Natural killer cell treated with Interleukin-12 subunit alpha and Interleukin-12 subunit beta and Interleukin-15 and Interleukin-18, amount 100 ng/mL, for 72 hours (primary cell): Measurements from ENCODE around the gene RLF. TPM values are rescaled to one million over a fixed set of nuclear protein-coding genes. Genes with fewer than 3 reads are reported as not detected.

Source experiments
- ATAC-seq, 2 donors: fragments of 150-1000 bp; cut with Tn5 transposase in 1 of 2; sonication (Bioruptor Pico), chemical (Tn5 transposase) in 1 of 2; 2 replicates each; pipeline ENCODE4 v1.10.0; 2021
- DNase-seq: peaks from one replicate; pipeline ENCODE4 v3.0.0; 2022; ENCODE audit warnings: low spot score
- H3K27ac Mint-ChIP-seq, 2 donors: 1 replicate in 1 of 2; 2 replicates in 1 of 2; pipeline ENCODE4 v1.8.0; 2022; ENCODE audit warnings: mixed read lengths in 2 of 2, mild to moderate bottlenecking in 1 of 2, moderate library complexity in 1 of 2
- H3K27me3 Mint-ChIP-seq, 2 donors: 1 replicate in 1 of 2; 2 replicates in 1 of 2; pipeline ENCODE4 v1.8.0; 2022; ENCODE audit warnings: mixed read lengths in 2 of 2
- H3K36me3 Mint-ChIP-seq: one replicate; pipeline ENCODE4 v1.8.0; 2022; ENCODE audit warnings: mixed read lengths
- H3K4me1 Mint-ChIP-seq, 2 donors: 1 replicate in 1 of 2; 2 replicates in 1 of 2; pipeline ENCODE4 v1.8.0; 2022; ENCODE audit warnings: low read depth in 2 of 2, mixed read lengths in 2 of 2, mild to moderate bottlenecking in 1 of 2
- H3K4me3 Mint-ChIP-seq: one replicate; pipeline ENCODE4 v1.8.0; 2022; ENCODE audit warnings: mixed read lengths
- H3K9me3 Mint-ChIP-seq: 2 replicates; pipeline ENCODE4 v1.8.0; 2022; ENCODE audit warnings: mixed read lengths
- total RNA-seq, 2 donors: library from RNA; stranded (reverse); gene quantifications; one replicate each; pipeline ENCODE4 v1.2.3, GENCODE V29; 2022

RLF gene
- total RNA-seq, 2 donors from 2014 or later: 19.5 to 24.5 TPM

DNA sequence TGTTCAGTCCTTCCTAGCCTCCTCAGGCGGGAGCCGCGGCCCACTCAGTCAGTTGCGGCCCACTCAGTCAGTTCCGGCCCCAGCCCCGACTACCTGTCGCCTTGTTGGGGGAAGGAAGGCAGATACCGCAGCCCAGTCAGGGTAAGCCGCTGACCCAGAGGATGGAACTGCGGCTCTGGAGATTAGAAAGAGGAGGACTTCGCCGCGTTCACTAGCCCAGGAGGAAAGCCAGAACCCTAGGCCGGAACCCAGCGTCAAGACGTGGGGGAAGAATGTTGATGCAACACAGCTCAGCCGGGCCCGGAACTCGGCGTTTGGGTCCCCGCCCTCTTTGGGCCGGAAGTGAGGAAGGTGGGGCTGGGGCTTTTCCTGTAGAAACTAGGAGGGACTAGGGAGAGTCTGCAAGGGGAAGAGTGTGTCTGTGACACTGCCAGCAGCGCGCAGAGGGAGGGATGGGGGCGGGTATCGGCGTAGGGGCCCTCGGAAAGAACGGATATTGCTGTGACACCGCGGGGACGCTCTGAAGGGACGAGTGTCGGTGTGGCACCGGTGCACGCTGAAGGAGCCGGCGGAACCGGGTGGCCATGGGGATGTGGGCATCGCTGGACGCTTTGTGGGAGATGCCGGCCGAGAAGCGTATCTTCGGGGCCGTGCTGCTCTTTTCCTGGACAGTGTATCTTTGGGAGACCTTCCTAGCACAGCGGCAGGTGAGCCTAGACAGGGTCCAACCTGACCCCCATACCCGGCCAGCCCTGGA lies 96.7 kb downstream of the RLF start, which contains the start of gene ZMPSTE24:
Gene ZMPSTE24, plus strand, starts transcription at position 549 of the 757 bp plus-strand sequence. Its CDS starts 36 bp downstream, at position 585.
- H3K36me3 Mint-ChIP-seq: peaks cover 26% of the 10 kb centered on the region
- no peaks in the 10 kb centered on the region for H3K9me3 Mint-ChIP-seq
- no peaks in the 10 kb centered on the region for H3K27me3 Mint-ChIP-seq
- DNase-seq (peak; percentile 97), ATAC-seq (peak; percentile 98 to 99)
- H3K4me3 Mint-ChIP-seq: peak within 1 kb of the TSS; percentile 97
- H3K27ac Mint-ChIP-seq: peak within 1 kb of the TSS; percentile 99
- peaks cover 18 to 22% of the 10 kb centered on the region in 2 donors for H3K4me1 Mint-ChIP-seq

DNA sequence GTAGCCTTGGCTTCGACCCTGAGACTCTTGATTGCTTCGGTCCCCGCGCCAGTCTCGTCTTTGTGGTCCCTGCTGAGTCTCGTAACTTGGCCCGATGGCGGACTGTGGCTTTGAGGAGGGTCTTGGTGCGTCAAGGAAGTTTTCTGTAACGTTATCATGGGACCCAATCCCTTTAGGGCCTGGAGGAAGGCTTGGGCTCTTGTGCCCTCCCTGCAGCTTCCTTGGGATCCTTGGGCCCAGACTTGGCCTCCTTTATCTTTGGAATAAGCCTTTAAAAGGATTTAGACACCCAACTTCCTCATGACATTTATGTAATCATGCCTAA lies 97.2 kb downstream of the RLF start:
- peak overlapping the region; percentile 99 for H3K27ac Mint-ChIP-seq
- H3K36me3 Mint-ChIP-seq: peaks cover 31% of the 10 kb centered on the region
- H3K27me3 Mint-ChIP-seq: no peaks in the 10 kb centered on the region
- DNase-seq: no peak
- H3K4me1 Mint-ChIP-seq: peaks cover 24% of the 10 kb centered on the region in 2 donors
- H3K9me3 Mint-ChIP-seq: no peaks in the 10 kb centered on the region
- ATAC-seq: no peak
- H3K4me3 Mint-ChIP-seq: peak overlapping the region; percentile 97

GRCh38 chr1:40264354-40264781 lies 103.2 kb downstream of the RLF start:
- Mint-ChIP-seq H3K27ac (no peak overlapping the region), H3K9me3 (no peaks in the 10 kb centered on the region), H3K4me1 (peaks cover 9 to 12% of the 10 kb centered on the region in 2 donors), H3K27me3 (no peaks in the 10 kb centered on the region), H3K4me3 (no peak overlapping the region), H3K36me3 (peaks cover 31% of the 10 kb centered on the region)
- DNase-seq (no peak), ATAC-seq (peak in 1 of 2 donors; percentile 36)

- H3K9me3 Mint-ChIP-seq: no peaks in the 10 kb centered on the region
- peaks cover 35% of the 10 kb centered on the region for H3K36me3 Mint-ChIP-seq
- ATAC-seq: no peak
- no peak for DNase-seq
- no peaks in the 10 kb centered on the region for H3K27me3 Mint-ChIP-seq
- H3K4me1 Mint-ChIP-seq: peaks cover 11 to 20% of the 10 kb centered on the region in 2 donors
- H3K4me3 Mint-ChIP-seq: no peak overlapping the region
- H3K27ac Mint-ChIP-seq: no peak overlapping the region
Measured at GRCh38 chr1:40265298-40265697, 104.1 kb downstream of the RLF start.

DNA sequence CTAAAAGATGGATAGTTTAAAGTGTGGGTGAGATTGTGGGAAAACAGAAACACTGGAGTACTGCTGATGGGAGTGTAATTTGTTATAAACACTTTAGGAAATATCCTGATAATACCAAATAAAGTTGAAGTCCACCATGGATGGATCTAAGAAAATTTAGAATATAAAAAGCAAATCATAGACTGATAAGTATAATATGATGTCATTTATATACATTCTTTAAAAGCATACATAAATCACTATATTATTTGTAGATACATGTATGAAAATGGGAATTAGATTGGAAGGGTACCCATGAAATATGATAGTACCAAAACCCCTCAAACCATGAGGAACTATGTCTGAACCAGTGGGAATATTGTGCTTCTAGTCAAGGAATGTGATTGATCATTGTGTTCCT lies 104.7 kb downstream of the RLF start:
- Mint-ChIP-seq H3K27ac (no peak overlapping the region), H3K4me1 (peaks cover 15 to 26% of the 10 kb centered on the region in 2 donors)
- no peak for DNase-seq

DNA sequence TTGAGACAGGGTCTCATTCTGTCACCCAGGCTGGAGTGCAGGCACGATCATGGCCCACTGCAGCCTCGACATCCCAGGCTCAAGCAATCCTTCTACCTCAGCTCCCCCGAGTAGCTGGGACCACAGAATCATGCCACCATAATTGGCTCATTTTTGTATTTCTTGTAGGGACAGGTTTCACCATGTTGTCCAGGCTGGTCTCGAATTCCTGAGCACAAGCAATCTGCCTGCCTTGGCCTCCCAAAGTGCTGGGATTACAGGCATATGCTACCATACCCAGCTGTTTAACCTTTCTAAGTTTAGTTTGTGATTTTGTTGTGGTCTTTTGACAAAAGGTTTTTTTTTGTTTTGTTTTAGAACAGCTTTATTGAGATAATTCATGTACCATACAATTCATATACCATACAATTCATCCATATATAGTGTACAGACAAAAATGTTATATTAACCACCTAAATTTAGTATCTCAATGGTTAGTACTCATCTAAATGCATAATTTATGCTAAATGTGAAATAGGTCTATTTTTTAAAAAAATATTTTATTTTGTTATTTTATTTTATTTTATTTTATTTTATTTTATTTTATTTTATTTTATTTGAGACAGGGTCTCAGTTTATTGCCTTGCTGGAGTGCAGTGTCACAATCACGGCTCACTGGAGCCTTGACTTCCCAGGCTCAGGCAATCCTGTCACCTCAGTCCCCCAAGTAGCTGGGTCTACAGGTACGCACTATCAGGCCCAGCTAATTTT lies 105.8 kb downstream of the RLF start:
- H3K27ac Mint-ChIP-seq: no peak overlapping the region
- H3K9me3 Mint-ChIP-seq: no peaks in the 10 kb centered on the region
- peaks cover 32% of the 10 kb centered on the region for H3K36me3 Mint-ChIP-seq
- peaks cover 15 to 26% of the 10 kb centered on the region in 2 donors for H3K4me1 Mint-ChIP-seq
- no peak overlapping the region for H3K4me3 Mint-ChIP-seq
- DNase-seq (no peak), ATAC-seq (no peak)
- no peaks in the 10 kb centered on the region for H3K27me3 Mint-ChIP-seq

More for the DNA sequence above, 104.7 kb downstream of the RLF start:
- Mint-ChIP-seq H3K4me3 (no peak overlapping the region), H3K36me3 (peaks cover 34% of the 10 kb centered on the region), H3K9me3 (no peaks in the 10 kb centered on the region), H3K27me3 (no peaks in the 10 kb centered on the region)
- ATAC-seq: no peak

- no peak for ATAC-seq
- no peak for DNase-seq
- H3K9me3 Mint-ChIP-seq: no peaks in the 10 kb centered on the region
- H3K4me3 Mint-ChIP-seq: no peak overlapping the region
- peaks cover 13 to 27% of the 10 kb centered on the region in 2 donors for H3K4me1 Mint-ChIP-seq
- peaks cover 32% of the 10 kb centered on the region for H3K36me3 Mint-ChIP-seq
- H3K27ac Mint-ChIP-seq: no peak overlapping the region
- no peaks in the 10 kb centered on the region for H3K27me3 Mint-ChIP-seq
Measured at GRCh38 chr1:40267767-40268187, 106.6 kb downstream of the RLF start.

DNA sequence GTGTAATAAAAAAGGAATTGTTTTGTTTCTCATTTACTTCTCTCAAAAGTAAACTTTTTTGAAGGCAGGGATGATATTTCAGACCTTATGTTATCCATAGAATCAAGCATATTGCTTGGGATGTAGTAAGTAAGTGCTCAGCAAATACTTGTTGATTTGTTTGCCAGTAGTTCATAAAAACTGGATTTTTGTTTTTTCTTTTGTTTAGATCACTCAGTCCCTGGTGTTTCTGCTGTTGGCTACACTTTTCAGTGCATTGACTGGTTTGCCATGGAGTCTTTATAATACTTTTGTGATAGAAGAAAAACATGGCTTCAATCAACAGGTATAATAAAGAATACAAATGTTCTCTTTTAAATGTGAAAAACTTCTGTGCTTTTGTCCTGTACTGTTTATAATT lies 107.0 kb downstream of the RLF start:
- Mint-ChIP-seq H3K27ac (no peak overlapping the region), H3K4me1 (peaks cover 12 to 26% of the 10 kb centered on the region in 2 donors), H3K4me3 (no peak overlapping the region), H3K9me3 (no peaks in the 10 kb centered on the region), H3K36me3 (peaks cover 30% of the 10 kb centered on the region), H3K27me3 (no peaks in the 10 kb centered on the region)
- ATAC-seq (no peak), DNase-seq (no peak)

GRCh38 chr1:40270152-40270834 lies 109.1 kb downstream of the RLF start:
- DNase-seq (no peak), ATAC-seq (peak; percentile 75 to 95)
- H3K36me3 Mint-ChIP-seq: peaks cover 32% of the 10 kb centered on the region
- H3K27me3 Mint-ChIP-seq: no peaks in the 10 kb centered on the region
- H3K4me1 Mint-ChIP-seq: peaks cover 18 to 30% of the 10 kb centered on the region in 2 donors
- no peaks in the 10 kb centered on the region for H3K9me3 Mint-ChIP-seq
- peak overlapping the region; percentile 73 to 85 for H3K27ac Mint-ChIP-seq
- peak overlapping the region; percentile 81 for H3K4me3 Mint-ChIP-seq

DNA sequence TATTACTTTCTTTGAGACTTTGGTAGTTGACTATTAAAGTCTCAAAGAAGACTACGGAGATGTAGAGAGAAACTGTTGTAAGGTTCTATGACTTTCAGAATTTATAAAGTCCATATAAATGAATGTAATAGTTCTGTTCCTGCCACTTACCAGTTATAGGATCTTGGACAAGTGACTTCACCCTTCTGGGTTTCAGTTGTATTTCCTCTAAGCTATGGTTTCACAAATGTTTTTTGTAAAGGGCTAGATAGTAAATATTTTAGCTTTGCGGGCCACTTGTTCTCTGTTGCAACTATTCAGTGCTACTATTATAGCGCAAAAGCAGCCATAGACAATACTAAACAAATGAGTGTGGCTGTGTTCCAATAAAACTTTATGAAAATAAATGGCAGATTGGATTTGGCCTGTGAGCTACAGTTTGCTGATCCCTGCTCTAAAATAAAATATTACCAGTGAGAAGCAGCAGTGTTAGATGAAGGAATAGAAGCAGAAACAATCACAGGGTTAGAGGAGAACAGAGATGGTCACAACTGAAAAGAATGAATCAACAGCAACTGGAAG lies 111.5 kb downstream of the RLF start:
- DNase-seq: no peak
- H3K27ac Mint-ChIP-seq: peak overlapping the region; percentile 18 to 84
- ATAC-seq: no peak
- no peaks in the 10 kb centered on the region for H3K27me3 Mint-ChIP-seq
- H3K4me1 Mint-ChIP-seq: peaks cover 18 to 35% of the 10 kb centered on the region in 2 donors
- H3K9me3 Mint-ChIP-seq: no peaks in the 10 kb centered on the region
- peaks cover 38% of the 10 kb centered on the region for H3K36me3 Mint-ChIP-seq
- peak overlapping the region; percentile 21 for H3K4me3 Mint-ChIP-seq

DNA sequence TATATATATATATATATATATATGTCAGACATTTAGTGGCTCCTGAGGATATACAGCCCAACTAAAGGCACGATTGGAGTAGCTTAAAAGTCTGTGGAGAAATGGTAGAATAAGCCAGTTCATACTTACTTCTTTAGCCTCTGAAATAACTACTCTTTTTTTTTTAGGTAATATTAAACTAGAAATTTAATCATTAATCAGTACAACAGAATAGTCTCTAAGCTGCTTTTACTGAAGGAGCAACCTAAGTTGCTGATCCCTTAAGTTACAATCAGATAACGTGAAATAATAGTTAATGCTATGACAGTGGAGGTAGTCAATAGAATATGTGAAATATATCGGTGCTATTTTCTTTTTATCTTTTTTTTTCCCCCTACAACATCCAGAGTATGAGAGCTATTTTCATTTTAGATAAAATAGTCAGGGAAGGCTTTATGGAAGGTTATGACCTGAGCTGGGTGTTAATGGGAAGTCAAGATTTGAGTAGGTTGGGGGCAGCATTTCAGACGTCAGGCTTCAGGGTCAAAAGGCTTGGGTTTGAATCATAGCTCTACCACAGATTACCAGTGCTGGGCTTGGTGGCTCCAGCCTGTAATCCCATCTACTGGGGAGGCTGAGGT lies 112.5 kb downstream of the RLF start:
- Mint-ChIP-seq H3K4me3 (no peak overlapping the region), H3K27me3 (no peaks in the 10 kb centered on the region), H3K36me3 (peaks cover 38% of the 10 kb centered on the region), H3K27ac (no peak overlapping the region), H3K4me1 (peaks cover 18 to 35% of the 10 kb centered on the region in 2 donors), H3K9me3 (no peaks in the 10 kb centered on the region)
- ATAC-seq: no peak
- no peak for DNase-seq

DNA sequence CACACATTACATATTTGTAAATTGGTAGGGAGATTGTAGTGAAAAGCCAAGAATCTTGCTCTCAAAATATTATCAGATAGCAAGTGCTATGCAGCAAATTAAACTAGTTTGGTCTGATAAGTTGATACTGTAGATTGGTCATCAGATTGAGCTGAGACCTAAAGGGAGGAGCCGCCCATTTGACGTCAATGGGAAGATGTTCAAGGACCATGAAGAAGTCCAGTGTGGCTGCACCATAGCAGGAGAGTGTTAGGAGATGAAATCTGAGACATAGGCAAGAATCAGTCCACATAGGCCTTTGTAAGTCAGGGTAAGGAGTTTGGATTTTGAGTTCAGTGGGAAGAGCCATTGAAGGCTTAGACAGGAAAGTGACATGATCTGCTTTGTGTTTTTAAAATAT lies 113.1 kb downstream of the RLF start:
- ATAC-seq: no peak
- Mint-ChIP-seq H3K36me3 (peaks cover 38% of the 10 kb centered on the region), H3K27me3 (no peaks in the 10 kb centered on the region), H3K4me3 (no peak overlapping the region), H3K27ac (peak overlapping the region in 1 of 2 donors; percentile 4), H3K9me3 (no peaks in the 10 kb centered on the region), H3K4me1 (peaks cover 18 to 35% of the 10 kb centered on the region in 2 donors)
- DNase-seq: no peak

DNA sequence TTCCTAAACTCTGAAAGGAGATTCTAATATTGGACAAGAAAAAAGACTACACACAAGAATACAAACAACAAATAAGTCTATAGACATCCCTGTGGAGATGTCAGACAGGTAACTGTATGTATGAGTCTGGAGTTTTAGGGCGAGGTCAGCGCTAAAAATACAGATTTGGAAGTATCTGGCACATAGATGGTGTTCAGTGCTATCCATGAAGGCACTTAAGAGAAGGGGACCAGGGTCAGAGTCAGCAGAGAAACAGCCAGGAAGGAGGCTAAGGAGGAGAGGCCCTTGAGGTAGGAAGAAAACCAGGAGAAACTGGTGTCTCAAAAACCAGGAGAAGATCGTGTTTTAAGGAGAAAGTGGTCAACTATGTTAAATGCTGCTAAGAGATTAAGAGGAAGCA lies 114.9 kb downstream of the RLF start:
- Mint-ChIP-seq H3K9me3 (no peaks in the 10 kb centered on the region), H3K4me1 (peaks cover 8 to 21% of the 10 kb centered on the region in 2 donors), H3K27ac (no peak overlapping the region), H3K27me3 (no peaks in the 10 kb centered on the region), H3K36me3 (peaks cover 36% of the 10 kb centered on the region), H3K4me3 (no peak overlapping the region)
- ATAC-seq (no peak), DNase-seq (no peak)
